ENCODE data around the gene EPGN. TPM values are rescaled to one million over a fixed set of nuclear protein-coding genes. Genes with fewer than 3 reads are reported as not detected.

The EPGN gene
- polyA plus RNA-seq, 2 of the 4 experiments (the other 2 are of a cell fraction) = not detected

- CTCF ChIA-PET = interaction anchor here (0.6 to 7.9 kb wide), 7 partner anchors 9 to 663 kb away, joined by 3 to 136 read pairs (median 4); no protein-coding TSS in a partner anchor
- ATAC-seq (no peak), FAIRE-seq (no peak), DNase-seq (ENCODE audit: low read depth in 1 of 2, low spot score in 1 of 2) (no peak)
- Histone ChIP-seq H3K4me1 (peaks cover 21% of the 10 kb centered on the region), H3K4me3 (no peak overlapping the region), H3K9me3 (no peaks in the 10 kb centered on the region), H3K27ac (no peak overlapping the region), H3K4me2 (no peak overlapping the region; the same call in 2 of the 3 replicates)
- TF ChIP-seq MAFK (IDR thresholded peaks at IDR 0.05; ENCODE audit: partially characterized antibody) (peak; percentile 21), RARB (CRISPR knock-in tag; IDR thresholded peaks at IDR 0.05) (no peak)
- 50% methylated on average over 2 of the region's 2 CpGs for WGBS (ENCODE audit: missing lambda C conversion rate)
- POLR2A ChIA-PET = no interaction called here
Measured at GRCh38 chr4:74316397-74316796, 8.1 kb downstream of the EPGN start.

- peaks cover 21% of the 10 kb centered on the region for H3K4me1 ChIP-seq
- no peak overlapping the region for H3K4me3 ChIP-seq
- TF ChIP-seq BHLHE40 (IDR thresholded peaks at IDR 0.05; ENCODE audit: low read depth, low read length) (no peak), MAFK (IDR thresholded peaks at IDR 0.05; ENCODE audit: partially characterized antibody) (peak; percentile 62), HOXB13 (CRISPR knock-in tag; IDR thresholded peaks at IDR 0.05; ENCODE audit: low read depth) (no peak), CBX2 (IDR thresholded peaks at IDR 0.05; ENCODE audit: borderline replicate concordance, low read depth) (no peak)
- H3K9me3 ChIP-seq = no peaks in the 10 kb centered on the region
- 83% methylated on average over 3 of the region's 3 CpGs for WGBS (ENCODE audit: missing lambda C conversion rate)
- no peak for ATAC-seq
- FAIRE-seq = no peak
- ChIA-PET CTCF (interaction anchor here (0.7 to 7.9 kb wide), 3 partner anchors 59 to 355 kb away, joined by 3 to 136 read pairs (median 16); no protein-coding TSS in a partner anchor), POLR2A (no interaction called here)
- H3K4me2 ChIP-seq = no peak overlapping the region
- no peak for DNase-seq (ENCODE audit: low read depth in 1 of 2, low spot score in 1 of 2)
- no peak overlapping the region for H3K27ac ChIP-seq
Measured at GRCh38 chr4:74317616-74318246, 9.5 kb downstream of the EPGN start.

GRCh38 chr4:74318276-74318675 lies 10.0 kb downstream of the EPGN start:
- Histone ChIP-seq H3K4me1 (peaks cover 21% of the 10 kb centered on the region), H3K4me2 (no peak overlapping the region), H3K9me3 (no peaks in the 10 kb centered on the region), H3K27ac (no peak overlapping the region), H3K4me3 (no peak overlapping the region)
- WGBS (ENCODE audit: missing lambda C conversion rate) = 93% methylated on average over 2 of the region's 2 CpGs
- DNase-seq (ENCODE audit: low read depth in 1 of 2, low spot score in 1 of 2) (no peak), ATAC-seq (no peak), FAIRE-seq (no peak)
- ChIA-PET CTCF (interaction anchor here (0.9 to 7.9 kb wide), 4 partner anchors 89 to 354 kb away, joined by 3 to 136 read pairs (median 10); no protein-coding TSS in a partner anchor), POLR2A (interaction anchor here (0.7 kb wide), 1 partner anchor 132 kb away, joined by 4 read pairs; no protein-coding TSS in a partner anchor)
- TF ChIP-seq, protein P1, sequence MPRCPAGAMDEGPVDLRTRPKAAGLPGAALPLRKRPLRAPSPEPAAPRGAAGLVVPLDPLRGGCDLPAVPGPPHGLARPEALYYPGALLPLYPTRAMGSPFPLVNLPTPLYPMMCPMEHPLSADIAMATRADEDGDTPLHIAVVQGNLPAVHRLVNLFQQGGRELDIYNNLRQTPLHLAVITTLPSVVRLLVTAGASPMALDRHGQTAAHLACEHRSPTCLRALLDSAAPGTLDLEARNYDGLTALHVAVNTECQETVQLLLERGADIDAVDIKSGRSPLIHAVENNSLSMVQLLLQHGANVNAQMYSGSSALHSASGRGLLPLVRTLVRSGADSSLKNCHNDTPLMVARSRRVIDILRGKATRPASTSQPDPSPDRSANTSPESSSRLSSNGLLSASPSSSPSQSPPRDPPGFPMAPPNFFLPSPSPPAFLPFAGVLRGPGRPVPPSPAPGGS (IDR thresholded peaks at IDR 0.05) = no peak
- no peak for TF ChIP-seq HEYL (CRISPR knock-in tag; IDR thresholded peaks at IDR 0.05)
- no peak for TF ChIP-seq CHD2 (IDR thresholded peaks at IDR 0.05; ENCODE audit: low read length, partially characterized antibody)
- no peak for TF ChIP-seq RAD21 (conservative IDR thresholded peaks at IDR 0.05 in 1 of 2, IDR thresholded peaks at IDR 0.05 in 1 of 2)
- TF ChIP-seq MAZ (IDR thresholded peaks at IDR 0.05; ENCODE audit: borderline replicate concordance, low read depth, low read length) = no peak
- TF ChIP-seq, protein P2, sequence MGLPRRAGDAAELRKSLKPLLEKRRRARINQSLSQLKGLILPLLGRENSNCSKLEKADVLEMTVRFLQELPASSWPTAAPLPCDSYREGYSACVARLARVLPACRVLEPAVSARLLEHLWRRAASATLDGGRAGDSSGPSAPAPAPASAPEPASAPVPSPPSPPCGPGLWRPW (IDR thresholded peaks at IDR 0.05) = no peak
- TF ChIP-seq FOSB (CRISPR knock-in tag; IDR thresholded peaks at IDR 0.05) = no peak
- no peak for TF ChIP-seq ESRRA (IDR thresholded peaks at IDR 0.05; ENCODE audit: borderline replicate concordance, low read length)
- no peak for TF ChIP-seq GATA3 (IDR thresholded peaks at IDR 0.05; ENCODE audit: borderline replicate concordance)
- TF ChIP-seq, protein P3, sequence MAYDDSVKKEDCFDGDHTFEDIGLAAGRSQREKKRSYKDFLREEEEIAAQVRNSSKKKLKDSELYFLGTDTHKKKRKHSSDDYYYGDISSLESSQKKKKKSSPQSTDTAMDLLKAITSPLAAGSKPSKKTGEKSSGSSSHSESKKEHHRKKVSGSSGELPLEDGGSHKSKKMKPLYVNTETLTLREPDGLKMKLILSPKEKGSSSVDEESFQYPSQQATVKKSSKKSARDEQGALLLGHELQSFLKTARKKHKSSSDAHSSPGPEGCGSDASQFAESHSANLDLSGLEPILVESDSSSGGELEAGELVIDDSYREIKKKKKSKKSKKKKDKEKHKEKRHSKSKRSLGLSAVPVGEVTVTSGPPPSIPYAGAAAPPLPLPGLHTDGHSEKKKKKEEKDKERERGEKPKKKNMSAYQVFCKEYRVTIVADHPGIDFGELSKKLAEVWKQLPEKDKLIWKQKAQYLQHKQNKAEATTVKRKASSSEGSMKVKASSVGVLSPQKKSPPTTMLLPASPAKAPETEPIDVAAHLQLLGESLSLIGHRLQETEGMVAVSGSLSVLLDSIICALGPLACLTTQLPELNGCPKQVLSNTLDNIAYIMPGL (CRISPR knock-in tag; IDR thresholded peaks at IDR 0.05; ENCODE audit: borderline replicate concordance) = no peak
- no peak for TF ChIP-seq MAFK (IDR thresholded peaks at IDR 0.05; ENCODE audit: partially characterized antibody)
- TF ChIP-seq, protein P4, sequence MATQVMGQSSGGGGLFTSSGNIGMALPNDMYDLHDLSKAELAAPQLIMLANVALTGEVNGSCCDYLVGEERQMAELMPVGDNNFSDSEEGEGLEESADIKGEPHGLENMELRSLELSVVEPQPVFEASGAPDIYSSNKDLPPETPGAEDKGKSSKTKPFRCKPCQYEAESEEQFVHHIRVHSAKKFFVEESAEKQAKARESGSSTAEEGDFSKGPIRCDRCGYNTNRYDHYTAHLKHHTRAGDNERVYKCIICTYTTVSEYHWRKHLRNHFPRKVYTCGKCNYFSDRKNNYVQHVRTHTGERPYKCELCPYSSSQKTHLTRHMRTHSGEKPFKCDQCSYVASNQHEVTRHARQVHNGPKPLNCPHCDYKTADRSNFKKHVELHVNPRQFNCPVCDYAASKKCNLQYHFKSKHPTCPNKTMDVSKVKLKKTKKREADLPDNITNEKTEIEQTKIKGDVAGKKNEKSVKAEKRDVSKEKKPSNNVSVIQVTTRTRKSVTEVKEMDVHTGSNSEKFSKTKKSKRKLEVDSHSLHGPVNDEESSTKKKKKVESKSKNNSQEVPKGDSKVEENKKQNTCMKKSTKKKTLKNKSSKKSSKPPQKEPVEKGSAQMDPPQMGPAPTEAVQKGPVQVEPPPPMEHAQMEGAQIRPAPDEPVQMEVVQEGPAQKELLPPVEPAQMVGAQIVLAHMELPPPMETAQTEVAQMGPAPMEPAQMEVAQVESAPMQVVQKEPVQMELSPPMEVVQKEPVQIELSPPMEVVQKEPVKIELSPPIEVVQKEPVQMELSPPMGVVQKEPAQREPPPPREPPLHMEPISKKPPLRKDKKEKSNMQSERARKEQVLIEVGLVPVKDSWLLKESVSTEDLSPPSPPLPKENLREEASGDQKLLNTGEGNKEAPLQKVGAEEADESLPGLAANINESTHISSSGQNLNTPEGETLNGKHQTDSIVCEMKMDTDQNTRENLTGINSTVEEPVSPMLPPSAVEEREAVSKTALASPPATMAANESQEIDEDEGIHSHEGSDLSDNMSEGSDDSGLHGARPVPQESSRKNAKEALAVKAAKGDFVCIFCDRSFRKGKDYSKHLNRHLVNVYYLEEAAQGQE (IDR thresholded peaks at IDR 0.05) = no peak
- TF ChIP-seq, protein P5, sequence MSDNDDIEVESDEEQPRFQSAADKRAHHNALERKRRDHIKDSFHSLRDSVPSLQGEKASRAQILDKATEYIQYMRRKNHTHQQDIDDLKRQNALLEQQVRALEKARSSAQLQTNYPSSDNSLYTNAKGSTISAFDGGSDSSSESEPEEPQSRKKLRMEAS (IDR thresholded peaks at IDR 0.05) = no peak
- TF ChIP-seq ZFP36 (IDR thresholded peaks at IDR 0.05; ENCODE audit: borderline replicate concordance, partially characterized antibody) = no peak
- no peak for TF ChIP-seq KDM1A (IDR thresholded peaks at IDR 0.05; ENCODE audit: low read depth)
- TF ChIP-seq PBX3 (IDR thresholded peaks at IDR 0.05) = no peak
- TF ChIP-seq POLR2AphosphoS2 (conservative IDR thresholded peaks at IDR 0.05; ENCODE audit: low read length) = no peak
- no peak for TF ChIP-seq JUNB (IDR thresholded peaks at IDR 0.05)
- no peak for TF ChIP-seq HDAC2 (IDR thresholded peaks at IDR 0.05)
